Left kidney (tissue), 8 donors: ENCODE results near the gene SPAG7. TPM values are rescaled to one million over a fixed set of nuclear protein-coding genes. Genes with fewer than 3 reads are reported as not detected.

Experiments used
- DNase-seq: peaks from one replicate; pipeline ENCODE4 v3.0.0-alpha.2; 2013
- long read RNA-seq, 8 donors: transcript quantifications; one replicate each; lab custom pipeline, GENCODE V29; 2026
- polyA plus RNA-seq: library from polyadenylated mRNA; unstranded; fragments of 120-200 nt; gene quantifications from one replicate; pipeline ENCODE4 v1.2.1, GENCODE V29; 2013; ENCODE audit not compliant: insufficient read length

The SPAG7 gene, protein sequence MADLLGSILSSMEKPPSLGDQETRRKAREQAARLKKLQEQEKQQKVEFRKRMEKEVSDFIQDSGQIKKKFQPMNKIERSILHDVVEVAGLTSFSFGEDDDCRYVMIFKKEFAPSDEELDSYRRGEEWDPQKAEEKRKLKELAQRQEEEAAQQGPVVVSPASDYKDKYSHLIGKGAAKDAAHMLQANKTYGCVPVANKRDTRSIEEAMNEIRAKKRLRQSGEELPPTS
- 87.8 TPM for polyA plus RNA-seq
- long read RNA-seq, donor 1, transcript SPAG7-201 (7 exons, 1,058 nt): major isoform, 46 of 64 reads
- long read RNA-seq, donor 1, partial matches to known transcripts: 12 of 64 reads
- long read RNA-seq, donor 1, other reads (novel, unspliced or antisense): 0 of 64 reads
- long read RNA-seq, donor 2, transcript SPAG7-201 (7 exons, 1,058 nt): major isoform, 39 of 47 reads
- long read RNA-seq, donor 2, partial matches to known transcripts: 5 of 47 reads
- long read RNA-seq, donor 2, other reads (novel, unspliced or antisense): 0 of 47 reads
- long read RNA-seq, donor 3, transcript SPAG7-201 (7 exons, 1,058 nt): major isoform, 29 of 34 reads
- long read RNA-seq, donor 3, partial matches to known transcripts: 0 of 34 reads
- long read RNA-seq, donor 3, other reads (novel, unspliced or antisense): 0 of 34 reads
- long read RNA-seq, donor 4, transcript SPAG7-201 (7 exons, 1,058 nt): major isoform, 5 of 5 reads
- long read RNA-seq, donor 4, partial matches to known transcripts: 0 of 5 reads
- long read RNA-seq, donor 4, other reads (novel, unspliced or antisense): 0 of 5 reads
- long read RNA-seq, donor 5, transcript SPAG7-201 (7 exons, 1,058 nt): major isoform, 83 of 109 reads
- long read RNA-seq, donor 5, transcript SPAG7-207 (6 exons, 1,094 nt): minor isoform, 9 of 109 reads
- long read RNA-seq, donor 5, partial matches to known transcripts: 14 of 109 reads
- long read RNA-seq, donor 5, other reads (novel, unspliced or antisense): 0 of 109 reads
- long read RNA-seq, donor 6, transcript SPAG7-207 (6 exons, 1,094 nt): minor isoform, 5 of 74 reads
- long read RNA-seq, donor 6, transcript SPAG7-201 (7 exons, 1,058 nt): major isoform, 52 of 74 reads
- long read RNA-seq, donor 6, partial matches to known transcripts: 15 of 74 reads
- long read RNA-seq, donor 6, other reads (novel, unspliced or antisense): 0 of 74 reads
- long read RNA-seq, donor 7, transcript SPAG7-201 (7 exons, 1,058 nt): major isoform, 62 of 80 reads
- long read RNA-seq, donor 7, partial matches to known transcripts: 11 of 80 reads
- long read RNA-seq, donor 7, other reads (novel, unspliced or antisense): 0 of 80 reads
- long read RNA-seq, donor 8, transcript SPAG7-201 (7 exons, 1,058 nt): major isoform, 11 of 18 reads
- long read RNA-seq, donor 8, partial matches to known transcripts: 5 of 18 reads
- long read RNA-seq, donor 8, other reads (novel, unspliced or antisense): 0 of 18 reads

DNA sequence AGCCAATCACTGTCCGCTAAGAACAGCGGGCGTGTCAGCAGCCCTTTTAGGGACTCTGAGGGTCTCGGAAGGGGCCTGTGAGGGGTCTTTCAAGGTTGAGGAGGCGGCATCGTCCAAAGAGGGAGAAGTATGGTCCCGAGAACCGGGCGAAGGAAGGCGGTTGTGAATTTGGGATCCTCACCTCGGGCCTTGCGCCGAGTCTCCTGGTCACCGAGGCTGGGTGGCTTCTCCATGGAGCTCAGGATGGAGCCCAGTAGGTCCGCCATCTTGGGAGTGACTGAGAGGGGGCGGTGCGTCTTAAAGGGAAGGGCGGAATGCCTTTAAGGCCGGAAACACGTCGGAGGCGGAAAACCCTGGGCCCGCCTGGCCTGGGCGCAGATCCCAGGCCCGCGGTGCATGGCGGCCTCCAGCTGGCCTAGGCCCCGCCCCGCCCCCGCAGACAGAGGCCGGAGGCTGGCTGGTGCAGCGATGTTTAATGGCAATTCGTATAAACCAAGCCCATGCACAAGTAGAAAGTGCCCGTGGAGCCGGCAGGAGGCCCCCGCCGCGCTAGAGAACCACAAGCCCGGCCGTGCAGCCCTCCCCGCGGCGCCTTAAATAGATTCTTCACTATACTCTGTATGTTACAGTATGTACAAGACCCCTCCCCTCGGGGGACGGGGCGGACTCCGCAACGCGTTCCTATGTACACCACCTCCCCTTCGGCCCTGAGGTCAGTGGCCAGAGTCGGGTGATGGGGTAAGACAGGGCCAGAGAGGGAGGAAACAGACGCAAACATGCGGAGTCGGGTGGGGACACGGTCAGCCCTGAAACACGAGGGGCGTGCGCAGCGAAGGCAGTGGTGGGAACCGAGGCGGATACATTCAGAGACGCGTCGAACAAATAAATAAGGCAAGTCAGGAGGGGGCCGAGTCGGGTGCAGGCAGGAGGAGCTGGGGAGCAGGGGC is at the start of gene SPAG7:
Gene SPAG7 (minus strand): TSS at position 279 of the 947 bp plus-strand sequence. CDS start 13 bp downstream, at position 266.
- DNase-seq: peak; percentile 97

DNA sequence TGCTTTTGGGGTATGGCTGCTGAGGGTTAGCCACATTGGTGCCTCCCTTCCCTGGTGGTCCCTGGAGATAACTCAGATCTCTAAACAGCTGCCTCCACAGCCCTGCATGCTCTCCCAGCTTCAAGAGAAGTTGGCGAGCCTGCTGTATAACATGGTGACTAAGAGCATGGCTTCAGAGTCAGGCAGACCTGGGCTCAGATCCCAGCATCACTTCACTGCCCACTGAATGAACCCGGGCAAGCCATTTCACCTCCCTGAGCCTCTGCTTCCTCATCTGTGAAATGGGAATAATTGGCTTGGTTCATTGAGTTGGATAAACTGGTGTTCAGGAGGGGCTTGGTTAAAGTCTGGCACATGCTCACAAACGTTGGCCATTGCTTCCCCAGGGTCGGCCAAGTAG is 46.7 kb upstream of the SPAG7 start:
- DNase-seq: no peak

DNA sequence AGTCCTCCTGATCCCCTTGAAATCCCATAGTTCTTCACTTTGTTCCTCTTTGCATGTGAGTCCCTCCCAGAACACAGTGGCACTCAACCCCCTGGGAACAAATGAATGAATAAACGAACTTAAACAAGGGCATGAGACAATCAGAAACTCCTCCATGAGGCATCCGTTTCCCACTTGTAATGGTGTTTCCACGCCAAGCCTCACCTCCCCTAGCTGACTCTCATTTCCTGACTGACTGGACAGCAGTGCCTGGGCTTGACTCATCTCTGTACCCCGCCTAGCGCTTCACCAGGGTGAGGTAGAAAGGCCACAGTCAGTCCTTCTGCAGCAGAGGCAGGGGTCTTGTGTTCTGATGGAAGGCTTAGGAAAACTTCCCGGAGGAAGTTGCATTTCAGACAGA is 44.3 kb upstream of the SPAG7 start:
- DNase-seq: no peak

DNA sequence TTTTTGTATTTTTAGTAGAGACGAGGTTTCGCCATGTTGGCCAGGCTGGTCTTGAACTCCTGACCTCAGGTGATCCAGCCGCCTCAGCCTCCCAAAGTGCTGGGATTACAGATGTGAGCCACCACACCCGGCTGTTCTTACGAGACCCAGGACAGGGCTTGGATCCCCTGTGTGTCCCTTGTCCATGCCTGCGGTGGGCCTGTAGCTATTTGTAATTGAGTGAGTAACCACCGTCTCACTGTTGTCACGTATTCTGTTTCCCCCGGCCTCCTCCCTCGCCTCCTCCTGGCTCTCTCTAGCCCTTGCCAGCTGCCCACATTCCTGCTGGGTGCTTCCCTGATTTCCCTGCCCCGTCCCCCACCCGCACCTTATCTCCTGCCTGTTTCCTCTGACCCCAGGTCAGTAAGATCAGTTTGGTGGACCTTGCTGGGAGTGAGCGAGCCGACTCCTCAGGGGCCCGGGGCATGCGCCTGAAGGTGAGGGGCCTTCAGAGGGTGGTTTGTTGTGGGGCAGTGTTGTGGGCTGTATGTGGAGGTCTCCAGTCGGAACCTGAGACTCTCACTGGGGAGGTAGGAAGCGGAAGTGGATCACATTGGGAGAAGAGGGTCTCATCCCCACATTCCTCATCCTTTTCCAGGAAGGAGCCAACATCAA is 35.7 kb upstream of the SPAG7 start:
- DNase-seq: no peak

DNA sequence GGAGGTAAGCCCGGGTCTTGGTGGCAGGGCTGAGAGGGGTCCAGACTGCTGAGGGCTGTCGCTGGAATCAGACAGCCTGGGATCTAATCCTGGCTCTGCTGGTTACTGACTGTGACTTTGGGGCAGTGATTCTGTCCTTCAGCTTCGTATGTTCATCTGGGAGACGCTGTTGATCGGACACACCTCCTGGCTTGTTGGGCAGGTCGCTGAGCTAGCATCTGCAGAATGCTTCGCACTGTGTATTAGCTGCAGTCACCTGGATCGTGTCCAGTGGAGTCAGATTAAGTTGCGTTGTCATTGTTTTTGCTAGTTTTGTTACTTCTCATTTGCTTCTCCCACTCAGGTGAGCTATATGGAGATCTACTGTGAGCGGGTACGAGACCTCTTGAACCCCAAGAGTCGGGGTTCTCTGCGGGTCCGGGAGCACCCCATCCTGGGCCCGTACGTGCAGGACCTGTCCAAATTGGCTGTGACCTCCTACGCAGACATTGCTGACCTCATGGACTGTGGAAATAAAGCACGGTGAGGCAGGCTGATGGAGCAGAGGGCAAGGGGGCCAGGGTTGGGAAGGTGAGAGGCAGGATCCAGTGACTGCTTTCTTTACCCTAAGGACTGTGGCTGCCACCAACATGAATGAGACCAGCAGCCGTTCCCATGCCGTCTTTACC is 34.6 kb upstream of the SPAG7 start:
- DNase-seq: no peak

DNA sequence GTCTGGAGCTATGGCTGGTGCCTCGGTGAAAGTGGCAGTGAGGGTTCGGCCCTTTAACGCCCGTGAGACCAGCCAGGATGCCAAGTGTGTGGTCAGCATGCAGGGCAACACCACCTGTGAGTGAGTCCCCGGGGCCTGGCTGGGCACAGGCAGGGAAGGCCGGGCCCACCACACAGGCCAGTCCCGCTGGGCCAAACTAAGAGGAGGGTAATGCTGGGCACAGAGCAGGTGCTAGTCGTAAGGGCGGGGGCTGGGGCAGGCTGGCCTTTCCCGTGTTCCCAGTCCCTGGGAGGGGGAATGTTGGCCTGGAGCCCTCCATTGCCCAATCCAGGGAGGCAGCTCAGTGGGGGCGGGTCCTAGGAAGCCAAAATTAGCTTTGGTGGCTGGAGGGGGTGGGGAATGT is 32.6 kb upstream of the SPAG7 start:
- no peak for DNase-seq

DNA sequence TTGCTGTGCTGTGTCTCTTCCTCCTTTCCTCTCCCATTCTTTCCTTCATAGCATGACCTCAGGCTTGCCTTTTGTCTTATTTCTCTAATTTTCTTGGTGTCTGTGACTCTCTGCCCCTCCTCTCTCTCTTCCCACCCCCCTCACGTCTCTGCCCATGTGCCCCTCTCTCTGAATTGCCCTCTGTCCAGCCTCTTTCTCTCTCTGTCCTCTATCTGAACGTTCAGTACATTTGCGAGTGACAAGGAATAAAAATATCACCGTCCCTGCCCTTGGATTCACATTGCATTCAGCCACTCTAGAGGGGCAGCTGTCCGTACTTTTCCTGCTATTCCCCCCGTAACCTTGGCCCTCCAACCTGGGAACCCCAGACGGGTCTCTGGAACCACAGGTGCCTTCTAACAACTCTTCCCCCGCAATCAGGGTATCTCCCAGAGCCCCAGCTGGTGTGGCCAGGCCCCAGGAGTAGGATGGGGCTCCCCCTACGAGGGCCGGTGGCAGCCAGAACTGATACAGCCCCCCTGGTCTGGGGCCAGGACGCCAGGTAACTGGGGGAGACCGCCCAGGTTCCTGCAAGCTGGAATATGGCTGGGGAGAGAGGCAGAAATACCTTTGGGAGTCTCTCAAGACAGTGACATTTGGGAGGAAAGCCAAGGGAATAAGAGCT is 31.9 kb upstream of the SPAG7 start:
- DNase-seq: no peak

DNA sequence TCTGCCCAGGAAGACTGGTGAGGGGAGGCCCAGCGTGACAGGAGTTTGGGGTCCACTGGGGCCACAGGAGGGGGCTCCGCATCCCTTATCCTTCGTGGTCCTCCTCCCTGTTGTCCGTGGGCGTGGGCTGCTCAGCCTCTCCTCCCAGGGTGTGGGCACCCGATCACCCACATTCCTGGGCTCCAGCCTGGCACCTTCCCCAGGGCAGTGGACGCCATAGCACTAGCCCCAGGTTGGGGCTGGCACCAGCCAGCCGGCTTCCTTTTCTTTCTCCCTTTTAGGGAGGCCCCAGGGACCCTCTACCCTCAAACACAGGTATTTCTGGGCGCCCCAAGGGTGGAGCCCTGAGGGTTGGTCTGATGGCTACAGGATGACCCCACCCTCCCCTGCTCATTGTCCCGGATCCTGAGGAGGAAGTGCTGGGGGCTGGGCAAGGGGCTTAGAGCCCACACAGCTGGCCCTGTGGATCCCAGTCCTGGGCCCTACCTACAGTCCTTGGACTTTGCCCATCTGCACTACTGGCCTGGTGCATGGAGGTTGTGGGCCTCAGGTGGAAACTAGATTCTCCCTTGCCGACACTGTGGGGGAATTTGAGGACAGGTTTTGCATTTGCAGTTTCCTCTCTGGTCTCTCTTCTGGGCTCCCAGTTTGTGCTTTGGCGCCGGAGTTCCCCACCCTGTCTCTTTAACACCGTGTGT is 31.3 kb upstream of the SPAG7 start:
- DNase-seq: no peak

DNA sequence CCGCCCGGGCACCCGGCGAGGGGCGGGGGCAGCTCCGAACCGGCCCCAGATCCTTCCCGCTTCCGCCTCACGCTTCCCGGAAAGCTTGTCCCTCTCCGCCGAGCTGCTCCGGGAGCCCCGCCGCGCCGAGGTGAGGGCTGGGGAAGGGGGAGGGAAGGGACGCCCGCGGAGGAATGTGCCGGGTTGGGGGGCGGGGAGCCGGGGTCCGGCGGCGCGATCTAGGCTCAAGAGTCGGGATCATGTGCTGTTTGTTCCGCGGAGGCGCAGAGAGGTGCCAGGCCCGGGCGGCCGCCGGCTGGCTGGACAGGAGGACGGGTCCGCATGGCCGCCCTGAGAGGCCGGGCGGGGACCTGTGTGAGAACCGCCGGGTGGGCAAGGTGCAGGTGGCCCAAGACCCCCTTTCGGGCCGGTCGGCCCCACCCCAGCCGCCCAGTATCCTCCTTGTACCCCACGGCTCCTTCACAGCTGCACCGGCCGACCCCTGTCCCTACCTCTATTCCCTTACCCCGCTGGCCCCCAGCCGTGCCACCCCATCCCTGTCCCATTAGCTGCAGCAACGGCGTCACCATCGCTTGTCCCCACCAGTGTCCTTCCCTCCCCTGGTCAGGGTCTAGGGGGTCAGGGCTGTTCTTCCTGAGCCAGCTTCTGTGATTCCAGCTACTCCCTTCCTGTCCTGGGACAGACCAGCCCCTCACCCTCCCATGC is 30.6 kb upstream of the SPAG7 start:
- no peak for DNase-seq

DNA sequence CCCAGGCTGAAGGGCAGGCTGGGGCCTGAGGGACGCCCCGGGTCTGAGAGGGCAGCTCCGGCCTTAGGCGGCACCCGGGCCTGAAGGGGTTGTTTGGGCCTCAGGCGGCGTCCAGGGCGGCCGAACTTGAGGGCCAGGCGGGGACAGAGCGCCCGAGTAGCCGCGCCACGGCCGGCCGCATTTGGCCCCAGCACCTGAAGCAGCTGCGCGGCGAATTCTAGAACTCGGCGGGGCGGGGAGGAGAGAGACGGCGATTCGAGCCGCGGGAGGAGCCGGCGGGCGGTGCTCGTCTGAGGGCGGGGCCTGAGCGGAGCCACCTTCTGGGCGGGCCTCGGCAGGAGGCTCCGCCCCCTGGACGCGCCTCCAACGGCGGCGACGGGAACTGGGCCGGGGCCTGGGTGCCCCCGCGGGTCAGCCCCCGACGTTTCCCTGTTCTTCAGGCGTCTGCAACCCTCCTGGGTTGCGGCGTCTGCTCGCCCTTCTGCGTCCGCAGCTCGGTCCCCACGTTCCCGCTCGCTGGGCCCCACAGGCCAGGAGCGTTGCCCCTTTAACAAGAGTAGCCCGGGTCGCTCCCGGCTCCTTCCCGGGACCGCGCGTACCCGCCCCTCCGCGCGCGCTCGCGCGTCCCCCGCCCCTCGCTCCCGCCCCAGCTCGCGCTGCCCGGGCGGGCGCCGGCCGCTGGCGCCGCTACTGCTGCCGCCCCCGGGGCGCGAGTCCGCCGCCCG is 29.8 kb upstream of the SPAG7 start, which contains the start of the genes INCA1 and KIF1C:
Gene INCA1 (minus strand): TSS at position 221 of the 725 bp plus-strand sequence. CDS start 3,085 bp downstream, outside the sequence.
Gene KIF1C (plus strand): TSS at position 649 of the 725 bp plus-strand sequence. CDS start 2,297 bp downstream, outside the sequence.
- peak; percentile 90 for DNase-seq

DNA sequence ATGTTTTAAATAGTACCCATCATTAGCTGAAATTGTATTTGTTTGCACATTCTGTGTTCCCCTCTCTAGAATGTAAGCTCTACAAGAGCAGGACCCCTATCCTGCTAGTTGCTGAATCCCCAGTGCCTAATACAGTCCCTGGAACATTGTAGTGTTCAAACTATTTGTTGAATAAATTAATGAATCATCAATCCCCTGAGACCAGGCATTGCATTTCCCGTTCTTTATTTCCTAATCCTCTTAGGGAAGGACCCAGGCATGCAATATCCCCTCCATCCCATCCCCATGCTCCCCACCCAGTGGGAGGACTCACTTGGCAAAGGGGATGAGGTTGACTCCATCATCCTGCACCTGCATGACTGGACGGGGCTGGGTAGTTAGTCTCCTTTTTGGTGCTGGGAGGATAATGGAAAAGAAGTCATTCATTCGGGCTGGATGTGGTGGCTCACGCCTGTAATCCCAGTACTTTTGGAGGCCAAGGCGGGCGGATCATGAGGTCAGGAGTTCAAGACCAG is 26.5 kb upstream of the SPAG7 start:
- no peak for DNase-seq

DNA sequence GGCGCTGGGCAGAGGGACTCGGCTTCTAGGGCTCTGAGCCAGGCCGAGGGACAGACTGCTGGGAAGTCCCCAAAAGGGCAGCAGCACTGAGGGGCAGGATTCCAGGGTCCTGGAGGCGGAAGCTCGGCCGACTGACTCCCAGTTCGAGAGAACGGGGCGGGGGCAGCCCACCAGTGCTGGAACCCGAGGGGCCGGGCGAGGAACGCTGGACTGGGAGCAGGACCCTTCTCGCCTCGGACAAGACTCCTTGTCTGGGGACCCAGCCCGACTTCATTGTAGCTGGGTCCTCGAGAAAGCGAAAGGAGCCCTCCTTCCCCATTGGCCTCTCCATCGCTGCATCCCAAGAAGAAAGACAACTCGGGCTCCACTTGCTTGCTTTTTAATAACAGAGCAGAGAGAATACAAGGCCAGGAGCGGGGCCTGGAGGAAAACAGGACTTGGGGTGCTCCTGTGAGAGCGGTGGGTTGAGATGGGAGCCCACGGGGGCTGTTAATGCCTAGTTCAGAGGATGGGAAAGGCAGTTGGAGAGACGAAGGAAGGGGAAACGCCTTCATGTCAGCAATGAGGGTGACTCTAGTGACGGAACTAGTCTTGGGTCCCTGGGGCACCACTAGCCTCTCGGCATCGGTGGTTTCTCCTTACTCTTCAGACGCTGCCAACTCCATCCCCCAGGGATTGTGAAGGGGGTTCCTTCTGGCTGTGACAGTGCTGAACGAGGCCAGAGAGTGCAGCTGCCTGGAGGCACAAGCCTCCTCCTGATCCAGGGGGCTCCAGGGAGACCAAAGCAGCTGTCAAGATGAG is 20.4 kb upstream of the SPAG7 start:
- no peak for DNase-seq

DNA sequence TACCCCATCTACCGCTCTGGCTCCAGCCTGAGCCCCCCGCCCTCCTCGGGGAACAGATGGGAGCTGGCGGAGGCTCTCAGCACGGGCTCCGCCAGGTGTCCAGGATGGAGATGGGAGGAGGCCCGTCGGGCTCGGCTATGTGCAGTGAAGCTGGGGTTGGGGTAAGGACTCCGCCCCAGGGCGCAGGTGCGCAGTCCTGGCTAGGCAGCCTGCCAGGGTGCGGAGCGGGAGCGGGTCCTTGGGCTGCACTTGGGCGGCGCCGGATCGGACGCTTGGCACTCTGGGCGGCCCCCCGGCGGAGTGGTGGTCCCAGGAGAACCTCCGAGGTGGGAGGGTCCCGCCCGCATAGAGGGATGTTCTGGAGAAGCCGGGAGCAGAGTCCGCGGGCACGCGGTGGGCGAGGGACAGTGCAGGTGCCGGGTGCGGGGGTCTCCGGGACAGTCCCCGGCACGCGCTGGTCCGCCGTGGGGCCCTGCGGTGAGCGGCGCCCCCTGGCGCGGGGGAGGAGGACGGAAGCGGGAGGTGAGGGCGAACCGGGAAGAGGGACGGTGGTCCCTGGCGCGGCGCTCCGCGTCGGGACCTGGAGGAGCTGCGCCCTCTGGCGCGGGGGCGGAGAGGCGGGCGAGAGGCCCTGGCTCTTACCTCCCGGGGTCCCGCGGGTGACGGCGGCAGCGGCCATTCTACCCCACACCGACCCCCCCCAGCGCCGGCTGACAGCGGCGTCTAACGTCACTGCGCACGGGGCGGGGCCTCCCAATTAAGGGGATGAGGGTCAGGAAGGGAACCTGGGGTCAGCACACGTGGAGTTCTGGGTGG is 19.5 kb upstream of the SPAG7 start, which contains the start of gene CAMTA2:
Gene CAMTA2 (minus strand): TSS at position 725 of the 816 bp plus-strand sequence. CDS start 1,453 bp downstream, outside the sequence.
- peak; percentile 80 for DNase-seq

DNA sequence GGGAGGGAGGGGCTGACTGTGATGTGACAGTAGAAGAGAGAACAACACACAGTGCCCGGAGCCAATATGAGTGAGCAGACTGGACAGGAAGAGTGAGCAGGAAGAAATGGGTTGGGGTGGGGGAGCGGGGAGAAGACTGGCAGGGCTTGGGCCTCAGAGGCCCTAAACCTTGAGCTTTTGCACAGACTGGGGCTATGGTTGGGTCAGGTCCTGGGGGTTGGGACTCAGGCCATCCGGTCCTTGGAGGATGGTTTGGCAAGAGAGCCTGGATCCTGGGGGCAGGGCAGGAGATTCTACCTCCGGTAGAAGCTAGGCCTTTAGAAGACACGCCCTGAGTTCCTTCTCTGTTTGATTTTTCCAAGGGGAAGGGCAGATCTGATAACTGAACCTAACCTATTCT is 18.8 kb upstream of the SPAG7 start:
- no peak for DNase-seq
